Esophagus mucosa (tissue), 1 donor: Measurements from ENCODE around the gene SCUBE2. TPM values are rescaled to one million over a fixed set of nuclear protein-coding genes. Genes with fewer than 3 reads are reported as not detected.
"Not testable (repeated sequence)": the region's sequence is repeated elsewhere in the genome, so short reads cannot be mapped to it uniquely, and the experiment has no call there.

Source experiments
- ATAC-seq: fragments of 200-7000 bp; cut with Tn5 transposase; one replicate; pipeline ENCODE4 v1.9.1; 2020
- total RNA-seq: library from RNA; stranded (reverse); gene quantifications from one replicate; pipeline ENCODE4 v1.2.4, GENCODE V29; 2023
- donor health status: DM: yes; HTN: yes; CAD: no.

SCUBE2 gene
- total RNA-seq, 1 donor from 2014 or later: 3.0 TPM

GRCh38 chr11:9039863-9040262 lies 51.5 kb downstream of the SCUBE2 start:
- ATAC-seq: no peak

GRCh38 chr11:9039198-9039597 lies 52.2 kb downstream of the SCUBE2 start:
- ATAC-seq: peak; percentile 88

- ATAC-seq: no peak
These were observed 52.9 kb downstream of the SCUBE2 start for GRCh38 chr11:9038541-9038940.

- ATAC-seq: no peak
These were observed 53.4 kb downstream of the SCUBE2 start for GRCh38 chr11:9037963-9038362.

- ATAC-seq: no peak
These were observed 54.2 kb downstream of the SCUBE2 start for GRCh38 chr11:9037046-9037780.

GRCh38 chr11:9030601-9031000 lies 60.8 kb downstream of the SCUBE2 start:
- peak; percentile 38 for ATAC-seq

- ATAC-seq: no peak
These were observed 62.0 kb downstream of the SCUBE2 start for GRCh38 chr11:9029422-9029821.

- no peak for ATAC-seq
These were observed 62.8 kb downstream of the SCUBE2 start for GRCh38 chr11:9028581-9028980.

- no peak for ATAC-seq
These were observed 66.1 kb downstream of the SCUBE2 start for GRCh38 chr11:9025101-9025850.

GRCh38 chr11:9022961-9023680 lies 68.3 kb downstream of the SCUBE2 start:
- no peak for ATAC-seq

- ATAC-seq: no peak
These were observed 70.5 kb downstream of the SCUBE2 start for GRCh38 chr11:9020916-9021315.

- ATAC-seq: no peak
These were observed 71.5 kb downstream of the SCUBE2 start for GRCh38 chr11:9019861-9020260.

- ATAC-seq: peak; percentile 27
These were observed 73.6 kb downstream of the SCUBE2 start for GRCh38 chr11:9017773-9018172.

GRCh38 chr11:9016916-9017642 lies 74.3 kb downstream of the SCUBE2 start:
- ATAC-seq: no peak

GRCh38 chr11:9015677-9016076 lies 75.7 kb downstream of the SCUBE2 start:
- ATAC-seq: peak; percentile 69

- peak; percentile 20 for ATAC-seq
These were observed 76.6 kb downstream of the SCUBE2 start for GRCh38 chr11:9014826-9015225.

- no peak for ATAC-seq
These were observed 78.0 kb downstream of the SCUBE2 start for GRCh38 chr11:9013373-9013772.

- not testable (repeated sequence) for ATAC-seq
These were observed 81.9 kb downstream of the SCUBE2 start for GRCh38 chr11:9009538-9009937.

- no peak for ATAC-seq
These were observed 82.7 kb downstream of the SCUBE2 start for GRCh38 chr11:9008661-9009060.

GRCh38 chr11:9008011-9008550 lies 83.3 kb downstream of the SCUBE2 start:
- no peak for ATAC-seq

- ATAC-seq: no peak
These were observed 86.3 kb downstream of the SCUBE2 start for GRCh38 chr11:9005087-9005486.

- peak; percentile 14 for ATAC-seq
These were observed 87.0 kb downstream of the SCUBE2 start for GRCh38 chr11:9004183-9004926.
